GM03348 (cell line): Measurements from ENCODE around the gene GRIK2.
"Not testable (repeated sequence)": the region's sequence is repeated elsewhere in the genome, so short reads cannot be mapped to it uniquely, and the experiment has no call there.

ENCODE experiments used
- DNase-seq: peaks from one replicate; pipeline ENCODE4 v3.0.0; 2012; ENCODE audit warnings: low spot score

The GRIK2 gene

DNA sequence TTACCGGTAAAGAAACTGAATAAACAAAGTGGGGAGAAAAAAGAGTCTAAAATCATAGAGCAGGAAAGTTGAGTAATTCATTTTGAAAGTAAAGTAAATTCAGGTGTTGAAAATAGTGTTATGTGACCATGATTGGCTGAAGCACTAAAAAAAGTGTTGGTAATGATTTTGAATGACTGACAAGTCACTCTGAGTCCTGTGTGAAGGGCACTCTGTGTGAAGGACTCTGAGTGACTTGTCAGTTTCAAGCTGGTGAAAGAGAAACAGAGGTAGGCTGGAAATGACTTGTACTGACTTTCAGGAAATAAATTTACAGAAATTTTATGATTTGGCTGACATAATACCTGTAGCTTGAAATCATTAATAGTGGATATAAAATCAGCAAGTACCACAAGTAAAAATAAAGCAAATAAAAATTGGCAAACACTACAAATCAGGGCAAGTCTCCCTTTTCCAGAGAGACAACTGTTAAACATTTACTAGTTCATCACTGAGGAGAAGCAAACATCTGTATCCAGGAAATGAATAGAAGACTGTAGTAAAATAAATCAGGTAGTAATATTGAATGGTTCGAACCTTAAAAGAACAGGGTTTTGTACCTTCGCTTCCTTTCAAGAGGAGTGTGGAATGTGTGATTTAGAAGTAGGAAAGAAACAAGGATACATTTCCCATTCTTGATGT is 630.6 kb downstream of the GRIK2 start:
- DNase-seq = no peak

- no peak for DNase-seq
These were observed 633.1 kb downstream of the GRIK2 start for GRCh38 chr6:102026649-102027048.

- DNase-seq = no peak
These were observed 634.7 kb downstream of the GRIK2 start for GRCh38 chr6:102028176-102028575.

DNA sequence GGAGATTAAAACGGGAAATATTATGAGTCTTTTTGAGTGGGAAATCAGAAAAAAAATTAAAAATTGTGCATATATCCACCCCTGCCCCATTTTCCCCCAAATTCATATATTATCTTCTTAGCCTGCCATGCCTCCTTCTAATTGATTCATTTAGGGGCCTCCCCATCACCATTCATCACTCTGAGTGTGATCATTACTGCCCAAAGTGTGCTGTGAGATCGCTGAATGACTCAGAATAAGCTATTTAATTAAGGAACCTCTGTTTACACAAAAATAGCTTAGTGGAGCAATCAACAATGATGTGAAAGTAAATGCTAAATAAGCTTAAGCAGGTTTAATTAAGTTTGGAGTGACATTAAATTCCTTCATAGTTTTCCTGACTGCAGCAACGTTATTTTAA is 645.5 kb downstream of the GRIK2 start:
- DNase-seq = no peak

DNA sequence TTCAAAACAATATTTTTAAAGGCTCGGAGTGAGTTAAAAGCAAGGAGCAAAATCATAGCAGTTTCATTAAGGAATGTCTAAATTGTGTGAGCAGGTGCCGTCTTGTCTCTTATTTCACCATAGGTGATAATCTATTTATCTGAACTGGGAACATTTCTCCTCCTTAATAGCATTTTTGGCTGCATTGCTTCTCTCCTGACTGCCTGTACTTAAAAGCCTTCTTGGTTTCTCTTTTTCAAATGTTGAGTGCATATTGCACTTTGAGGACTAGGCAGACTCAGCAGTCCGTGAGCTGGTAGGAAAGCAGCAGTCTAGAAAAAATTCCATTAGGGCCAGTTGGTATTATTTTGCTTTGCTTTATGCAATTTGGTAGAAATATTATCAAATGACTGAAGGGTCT is 645.9 kb downstream of the GRIK2 start:
- no peak for DNase-seq

- DNase-seq = no peak
These were observed 657.5 kb downstream of the GRIK2 start for GRCh38 chr6:102051001-102051400.

GRCh38 chr6:102051720-102052119 is 658.2 kb downstream of the GRIK2 start:
- DNase-seq = no peak

DNA sequence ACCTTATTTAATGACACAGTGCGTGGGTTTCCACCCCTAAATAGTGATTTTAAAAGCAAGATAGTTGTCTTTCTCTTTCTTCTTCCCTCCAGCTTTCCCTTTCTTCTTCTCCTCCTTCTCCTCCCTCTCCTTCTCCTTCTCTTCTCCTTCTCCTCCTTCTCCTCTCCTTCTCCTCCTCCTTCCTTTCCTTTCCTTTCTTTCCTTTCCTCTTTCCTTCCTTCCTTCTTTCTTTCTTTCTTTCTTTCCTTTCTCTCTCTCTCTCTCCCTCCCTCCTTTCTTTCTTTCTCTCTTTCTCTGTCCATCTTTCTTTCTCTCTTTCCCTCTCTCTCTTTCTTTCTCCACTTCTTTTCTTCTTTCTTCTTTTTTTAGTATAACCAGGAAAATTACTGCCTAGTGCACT is 670.6 kb downstream of the GRIK2 start:
- no peak for DNase-seq

DNA sequence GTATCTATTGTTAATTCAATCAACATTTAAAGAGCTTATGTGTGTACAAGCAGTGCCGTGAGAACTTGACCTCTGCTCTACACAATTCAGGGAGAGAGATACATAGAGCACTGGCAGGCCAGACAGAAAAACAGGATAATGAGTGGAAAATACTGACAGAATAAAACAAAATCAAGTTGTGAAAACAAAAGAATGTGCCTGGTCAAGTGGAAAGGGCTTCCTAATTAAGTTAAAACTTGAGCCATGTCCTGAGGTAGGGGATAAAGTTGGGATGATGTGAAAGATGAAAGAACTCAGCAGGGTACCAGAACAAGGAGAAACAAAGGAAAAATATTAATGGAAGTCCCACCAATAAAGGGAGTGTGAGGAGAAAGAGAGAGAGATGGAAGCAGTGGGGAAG is 672.8 kb downstream of the GRIK2 start:
- no peak for DNase-seq

DNA sequence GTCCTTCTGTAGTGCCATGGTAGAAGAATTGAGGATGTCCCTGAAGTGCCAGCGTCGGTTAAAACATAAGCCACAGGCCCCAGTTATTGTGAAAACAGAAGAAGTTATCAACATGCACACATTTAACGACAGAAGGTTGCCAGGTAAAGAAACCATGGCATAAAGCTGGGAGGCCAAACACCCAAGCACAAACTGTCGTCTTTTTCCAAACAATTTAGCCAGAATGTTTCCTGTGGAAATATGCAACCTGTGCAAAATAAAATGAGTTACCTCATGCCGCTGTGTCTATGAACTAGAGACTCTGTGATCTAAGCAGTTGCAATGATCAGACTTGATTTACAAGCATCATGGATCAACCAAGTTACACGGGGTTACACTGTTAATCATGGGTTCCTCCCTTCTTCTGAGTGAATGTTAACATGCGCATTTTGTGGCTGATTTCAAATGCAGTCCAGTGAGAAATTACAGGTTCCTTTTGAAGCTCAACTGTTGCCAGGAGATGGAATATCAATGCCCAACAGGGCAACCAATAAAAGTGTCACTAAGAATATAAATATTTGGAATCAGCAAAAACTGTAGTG is 674.9 kb downstream of the GRIK2 start:
- DNase-seq = no peak

GRCh38 chr6:102075539-102075938 is 682.0 kb downstream of the GRIK2 start:
- DNase-seq = peak; percentile 14

DNA sequence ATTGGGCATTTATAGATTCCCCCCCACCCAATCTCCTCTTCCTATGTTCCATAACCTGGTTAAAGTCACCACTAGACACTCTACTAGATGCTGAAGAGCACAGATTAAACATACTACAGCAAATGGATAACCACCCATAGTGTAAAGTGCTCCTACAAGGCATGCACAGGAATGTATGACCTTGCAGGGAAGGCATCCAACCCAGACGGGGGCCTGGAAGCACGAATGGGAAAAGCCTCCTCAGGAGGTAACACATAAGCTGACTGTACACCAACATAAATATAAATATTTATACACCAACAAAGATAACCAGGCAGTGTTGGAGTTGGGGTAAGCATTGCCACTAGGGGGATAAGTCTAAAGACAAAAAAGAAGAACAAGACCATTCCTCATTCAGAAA is 691.7 kb downstream of the GRIK2 start:
- no peak for DNase-seq

DNA sequence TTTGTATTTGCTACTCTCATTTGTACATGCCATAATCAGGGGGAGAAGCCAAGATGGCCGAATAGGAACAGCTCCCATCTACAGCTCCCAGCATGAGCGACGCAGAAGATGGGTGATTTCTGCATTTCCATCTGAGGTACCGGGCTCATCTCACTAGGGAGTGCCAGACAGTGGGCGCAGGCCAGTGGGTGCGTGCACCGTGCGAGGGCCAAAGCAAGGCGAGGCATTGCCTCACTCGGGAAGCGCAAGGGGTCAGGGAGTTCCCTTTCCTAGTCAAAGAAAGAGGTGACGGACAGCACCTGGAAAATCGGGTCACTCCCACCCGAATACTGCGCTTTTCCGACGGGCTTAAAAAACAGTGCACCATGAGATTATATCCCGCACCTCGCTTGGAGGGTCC is 694.7 kb downstream of the GRIK2 start:
- not testable (repeated sequence) for DNase-seq

DNA sequence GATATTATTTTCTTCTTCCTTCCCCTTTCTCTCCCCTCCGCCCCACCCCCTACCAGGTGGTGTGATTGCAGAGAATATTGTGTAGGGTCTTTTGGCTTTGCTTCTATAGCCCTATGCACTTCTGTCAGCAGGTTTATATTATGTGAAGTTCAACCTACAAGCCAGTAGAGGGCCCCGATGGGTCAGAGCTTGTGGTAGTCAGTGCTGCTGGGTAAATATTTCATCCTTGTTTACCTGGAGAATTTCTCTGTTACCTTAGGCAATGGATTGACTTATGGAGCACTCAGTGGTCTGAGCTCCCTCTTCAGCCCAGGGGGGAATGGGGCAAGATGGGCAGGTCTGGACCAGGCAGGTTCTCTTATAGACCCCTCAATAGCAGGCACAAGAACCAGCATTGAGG is 720.9 kb downstream of the GRIK2 start:
- DNase-seq = no peak

DNA sequence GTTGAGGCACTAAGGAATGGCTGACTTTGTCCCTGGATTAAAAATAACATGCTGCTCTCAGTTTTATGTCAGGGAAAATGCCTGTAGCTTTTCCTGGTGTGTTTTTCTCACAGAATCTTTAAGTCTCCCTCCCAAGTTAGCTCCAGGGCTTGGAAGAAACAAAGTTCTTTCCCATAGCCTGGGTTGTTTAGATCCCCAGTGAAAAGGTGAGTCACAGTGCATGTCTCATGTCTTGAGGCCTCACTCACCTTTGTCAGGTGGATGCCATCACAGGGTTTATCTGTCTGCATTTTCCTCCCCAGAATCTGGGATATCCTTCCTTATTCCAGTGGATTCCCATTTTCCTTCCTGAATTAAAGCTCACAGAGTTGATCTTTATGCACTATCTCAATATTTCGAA is 722.4 kb downstream of the GRIK2 start:
- no peak for DNase-seq

DNA sequence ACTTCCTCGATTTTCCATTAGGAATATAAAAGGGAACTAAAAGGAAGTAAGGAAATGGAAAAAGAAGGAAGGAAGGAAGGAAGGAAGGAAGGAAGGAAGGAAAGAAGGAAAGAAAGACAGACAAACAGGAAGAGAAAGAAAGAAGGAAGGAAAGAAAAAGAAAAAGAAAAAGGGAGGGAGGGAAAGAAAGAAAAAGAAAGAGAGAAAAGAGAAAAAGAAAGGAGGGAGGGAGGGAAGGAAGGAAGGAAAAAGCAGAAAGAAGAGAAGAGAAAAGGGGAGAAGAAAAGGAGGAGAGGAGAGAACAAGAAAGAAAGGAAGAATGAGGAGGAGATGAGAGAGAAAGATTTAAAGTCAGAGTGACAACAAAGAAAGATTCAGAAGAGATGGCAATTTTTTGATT is 724.5 kb downstream of the GRIK2 start:
- no peak for DNase-seq
